GM21447 (cell line): Measurements from ENCODE around the gene DPYSL4.

ENCODE experiments used
- ATAC-seq: cut with Tn5 transposase; IDR thresholded peaks from one replicate; pipeline ENCODE4 v1.9.1; 2021; ENCODE audit not compliant: unreplicated experiment

The DPYSL4 gene

GRCh38 chr10:132239126-132240031, 52.6 kb downstream of the DPYSL4 start:
- ATAC-seq = no peak

- no peak for ATAC-seq
Measured at GRCh38 chr10:132240156-132240555, 53.4 kb downstream of the DPYSL4 start.

- ATAC-seq = no peak
Measured at GRCh38 chr10:132240581-132240980, 53.8 kb downstream of the DPYSL4 start.

GRCh38 chr10:132241086-132241485, 54.3 kb downstream of the DPYSL4 start:
- no peak for ATAC-seq

- ATAC-seq = no peak
Measured at GRCh38 chr10:132241496-132241895, 54.7 kb downstream of the DPYSL4 start.

- no peak for ATAC-seq
Measured at GRCh38 chr10:132242103-132242840, 55.5 kb downstream of the DPYSL4 start.

- ATAC-seq = no peak
Measured at GRCh38 chr10:132243141-132243540, 56.4 kb downstream of the DPYSL4 start.

- no peak for ATAC-seq
Measured at GRCh38 chr10:132243626-132244025, 56.9 kb downstream of the DPYSL4 start.

GRCh38 chr10:132245056-132245455, 58.3 kb downstream of the DPYSL4 start:
- no peak for ATAC-seq

- ATAC-seq = no peak
Measured at GRCh38 chr10:132246296-132246695, 59.5 kb downstream of the DPYSL4 start.

- ATAC-seq = no peak
Measured at GRCh38 chr10:132247943-132248342, 61.2 kb downstream of the DPYSL4 start.

GRCh38 chr10:132248455-132249225, 61.9 kb downstream of the DPYSL4 start:
- no peak for ATAC-seq

- ATAC-seq = no peak
Measured at GRCh38 chr10:132249226-132249724, 62.5 kb downstream of the DPYSL4 start.

GRCh38 chr10:132249824-132250375, 63.2 kb downstream of the DPYSL4 start:
- no peak for ATAC-seq

- ATAC-seq = no peak
Measured at GRCh38 chr10:132250481-132251475, 64.0 kb downstream of the DPYSL4 start.

GRCh38 chr10:132251928-132252327, 65.2 kb downstream of the DPYSL4 start:
- ATAC-seq = no peak

- ATAC-seq = no peak
Measured at GRCh38 chr10:132252412-132252811, 65.7 kb downstream of the DPYSL4 start.

GRCh38 chr10:132253092-132253687, 66.4 kb downstream of the DPYSL4 start:
- ATAC-seq = no peak

GRCh38 chr10:132254841-132255240, 68.1 kb downstream of the DPYSL4 start:
- no peak for ATAC-seq
